ENCODE results near the gene HEATR5A.
"Not testable (repeated sequence)": the region's sequence is repeated elsewhere in the genome, so short reads cannot be mapped to it uniquely, and the experiment has no call there.

Gene HEATR5A

DNA sequence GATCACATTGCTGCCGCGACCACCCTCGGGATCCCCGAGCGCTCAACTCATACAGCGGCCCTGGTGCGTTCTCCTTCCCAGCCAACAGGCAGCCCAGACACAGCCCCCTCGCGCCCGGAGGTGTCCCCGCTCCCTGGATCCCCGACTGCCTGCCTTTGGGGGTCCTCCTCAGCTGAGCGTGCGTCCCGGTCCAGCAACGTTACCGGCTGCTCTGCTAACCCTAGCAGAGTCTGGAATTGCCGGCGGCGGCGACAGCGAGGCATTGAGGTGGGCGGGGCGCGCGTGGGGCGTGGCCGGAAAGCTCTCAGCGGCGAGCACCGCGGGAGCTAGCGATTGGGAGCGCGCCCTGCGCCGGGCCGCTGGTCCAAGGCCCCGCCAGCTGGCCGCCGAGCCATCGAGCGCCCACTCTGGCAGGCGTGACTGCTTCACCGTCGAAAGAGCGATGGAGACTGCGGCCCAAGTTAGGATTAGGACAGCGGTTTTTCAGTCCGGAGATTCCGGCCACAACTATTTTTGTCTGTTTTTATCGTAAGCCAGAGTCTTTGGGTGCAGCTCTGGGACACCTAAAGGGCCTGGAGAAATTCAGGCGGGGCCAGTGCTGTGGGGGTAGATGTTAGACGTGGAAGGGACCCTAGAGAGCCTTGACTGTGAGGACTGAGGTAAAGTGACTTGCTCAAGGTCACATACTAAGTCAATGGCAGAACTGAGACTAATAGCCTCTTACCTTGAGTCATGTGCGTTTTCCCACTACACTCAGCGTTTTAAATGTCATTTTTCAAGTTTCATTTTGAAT is at the start of gene HEATR5A:
Gene HEATR5A, minus strand, starts transcription at position 232 of the 793 bp plus-strand sequence. CDS start 17,575 bp downstream, outside the sequence.
- DNase-seq (ENCODE audit: low spot score), result peak; percentile 97

DNA sequence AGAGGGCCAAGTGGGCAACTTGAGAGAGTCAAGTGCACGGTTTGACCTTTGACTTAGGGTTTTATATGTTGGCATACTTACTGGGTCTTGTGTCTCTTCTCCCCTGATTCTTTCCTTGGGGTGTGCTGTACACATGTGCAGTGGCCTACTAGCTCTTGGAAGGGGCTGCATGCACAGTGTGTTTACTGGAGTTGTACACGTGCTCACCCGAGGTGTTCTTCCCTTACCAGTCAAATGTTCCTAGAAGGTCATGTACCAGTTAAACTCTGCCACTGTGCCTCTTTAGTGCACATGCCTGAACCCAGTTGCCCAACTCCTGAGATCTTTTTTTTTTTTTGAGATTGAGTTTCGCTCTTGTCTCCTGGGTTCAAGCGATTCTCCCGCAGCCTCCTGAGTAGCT is 46.2 kb upstream of the HEATR5A start:
- no peak for DNase-seq (ENCODE audit: low spot score)

DNA sequence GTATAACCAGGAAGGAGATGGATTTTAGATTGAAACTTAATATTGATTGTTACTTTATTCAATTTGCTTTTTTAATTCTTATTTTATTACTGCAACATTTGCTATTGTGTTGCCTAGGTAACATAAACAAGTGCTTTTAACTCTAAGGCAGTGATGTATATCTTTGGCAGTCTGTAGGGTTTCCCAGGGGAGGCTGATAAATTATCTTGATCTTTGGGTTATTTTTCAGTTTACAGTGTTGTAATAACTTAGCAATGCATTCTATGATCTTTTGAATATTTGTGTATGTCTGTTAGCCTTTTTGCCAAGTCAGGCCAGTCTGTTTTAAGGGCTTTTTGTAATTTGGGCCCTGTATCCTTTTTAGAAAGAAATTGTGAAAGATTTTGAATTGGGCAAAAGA is 44.8 kb upstream of the HEATR5A start:
- peak; percentile 45 for DNase-seq (ENCODE audit: low spot score)

DNA sequence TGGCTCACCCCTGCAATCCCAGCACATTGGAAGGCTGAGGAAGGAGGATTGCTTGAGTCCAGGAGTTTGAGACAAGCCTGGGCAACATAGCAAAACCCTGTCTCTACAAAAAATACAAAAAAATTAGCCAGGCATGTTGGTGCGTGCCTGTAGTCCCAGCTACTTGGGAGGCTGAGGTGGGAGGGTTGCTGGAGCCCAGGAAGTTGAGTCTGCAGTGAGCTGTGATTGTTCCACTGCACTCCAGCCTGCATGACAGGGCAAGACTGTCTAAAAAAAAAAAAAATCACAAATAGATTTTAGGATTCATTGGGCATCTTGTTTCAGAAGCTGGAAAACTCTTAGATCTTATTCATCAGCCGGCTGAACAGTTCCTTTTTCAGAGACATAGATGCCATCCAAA is 42.1 kb upstream of the HEATR5A start:
- DNase-seq (ENCODE audit: low spot score), result not testable (repeated sequence)

DNA sequence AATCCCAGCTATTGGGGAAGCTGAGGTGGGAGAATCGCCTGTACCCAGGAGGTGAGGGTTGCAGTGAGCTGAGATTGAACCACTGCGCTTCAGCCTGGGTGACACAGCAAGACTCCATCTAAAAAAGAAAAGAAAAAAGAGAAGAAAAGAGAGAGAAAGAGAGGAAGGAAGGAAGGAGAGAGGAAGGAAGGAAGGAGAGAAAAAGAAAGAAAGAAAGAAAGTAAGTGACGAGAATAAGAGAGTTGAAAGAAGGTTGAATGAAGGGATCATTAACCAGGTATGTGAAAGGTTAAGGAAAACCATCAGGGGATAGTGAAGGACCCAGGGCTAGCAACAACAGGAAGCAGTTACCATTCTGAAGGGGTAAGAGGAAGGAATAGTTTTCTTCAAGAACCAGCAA is 41.2 kb upstream of the HEATR5A start:
- DNase-seq (ENCODE audit: low spot score), result no peak

DNA sequence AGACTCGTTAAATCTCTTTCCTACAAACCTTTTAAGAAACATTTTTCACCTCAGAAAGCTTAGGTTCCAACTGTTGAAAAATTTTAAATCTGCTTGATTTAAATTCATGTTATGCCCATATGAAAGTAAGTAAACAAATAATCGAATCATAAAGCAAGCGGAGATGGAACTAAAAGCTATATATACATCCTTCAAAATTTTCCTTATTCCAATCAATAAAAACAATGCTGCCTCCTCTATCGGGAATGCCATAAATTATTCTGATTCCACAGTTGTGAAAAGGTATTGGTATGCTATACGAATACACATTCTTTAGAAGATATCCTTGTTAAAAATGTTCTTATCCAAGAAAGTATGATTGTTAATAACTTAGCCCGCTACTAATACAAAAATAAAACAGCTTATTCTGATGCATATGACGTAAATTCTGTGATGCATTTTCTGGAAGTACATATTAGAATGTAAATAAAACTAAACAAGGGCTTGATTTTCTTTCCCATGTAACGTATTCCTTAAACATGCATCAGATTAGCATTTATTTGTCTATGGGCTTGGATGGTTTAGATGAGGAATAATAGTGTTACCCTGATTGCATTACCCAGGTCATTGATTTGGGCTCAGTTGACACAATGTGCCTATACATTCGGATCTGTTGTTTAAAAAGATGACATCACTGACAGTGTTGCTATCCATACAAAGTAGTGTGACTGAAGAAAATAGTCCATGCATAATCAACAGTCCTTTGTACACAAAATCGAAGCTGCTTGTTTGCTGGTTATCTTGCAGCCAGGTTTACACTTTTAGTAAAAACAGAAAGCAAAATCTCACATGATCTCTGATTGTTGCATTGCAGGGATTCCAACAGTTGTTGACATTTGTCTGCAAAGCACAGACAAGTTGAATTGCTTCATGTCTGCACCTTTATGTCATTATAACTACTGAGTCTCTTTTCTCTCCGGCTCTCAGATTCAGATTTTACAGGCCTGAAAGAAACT is 37.6 kb upstream of the HEATR5A start:
- no peak for DNase-seq (ENCODE audit: low spot score)

DNA sequence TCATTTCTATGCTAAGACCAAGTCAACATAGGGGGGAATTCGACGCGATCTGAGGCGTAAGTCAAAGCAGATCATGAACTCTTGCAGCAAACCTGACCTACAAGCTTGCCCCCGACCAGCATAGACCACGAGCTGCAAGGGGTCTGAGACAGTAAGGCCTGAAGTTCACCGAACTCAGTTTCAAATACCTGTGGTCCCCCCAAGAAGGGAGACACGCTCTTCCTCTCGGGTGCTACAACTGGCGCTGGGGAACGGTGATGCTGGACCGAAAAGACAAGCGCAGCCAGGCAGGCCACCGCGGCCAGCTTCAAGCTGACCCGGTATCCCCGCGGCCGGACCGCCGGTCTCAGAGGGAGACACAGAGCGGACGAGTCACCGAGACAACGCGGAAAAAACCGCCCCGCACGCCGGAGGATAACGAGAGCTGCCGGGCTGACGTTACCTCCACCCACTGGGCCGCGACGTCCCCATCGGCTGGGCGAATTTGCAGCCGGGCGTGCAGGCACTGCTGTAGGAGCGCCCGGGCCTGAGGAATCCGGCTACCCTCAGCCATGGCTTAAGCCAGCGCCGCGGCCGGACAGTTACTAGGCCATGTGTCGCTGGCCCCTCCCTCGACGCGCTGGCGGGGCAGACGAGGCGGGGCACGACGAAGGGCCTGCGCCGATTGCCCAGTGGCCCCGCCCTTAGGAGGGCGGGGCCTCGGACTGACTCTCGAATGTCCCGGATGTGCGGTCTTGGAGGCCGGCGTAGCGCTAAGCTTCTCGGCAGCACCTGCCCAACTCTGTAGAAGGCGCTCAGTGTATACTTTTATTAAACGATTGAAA is 36.7 kb upstream of the HEATR5A start, which contains the start of gene DTD2:
Gene DTD2, minus strand, starts transcription at position 666 of the 824 bp plus-strand sequence. Its CDS starts 113 bp downstream, at position 553.
- DNase-seq (ENCODE audit: low spot score), result peak; percentile 98

DNA sequence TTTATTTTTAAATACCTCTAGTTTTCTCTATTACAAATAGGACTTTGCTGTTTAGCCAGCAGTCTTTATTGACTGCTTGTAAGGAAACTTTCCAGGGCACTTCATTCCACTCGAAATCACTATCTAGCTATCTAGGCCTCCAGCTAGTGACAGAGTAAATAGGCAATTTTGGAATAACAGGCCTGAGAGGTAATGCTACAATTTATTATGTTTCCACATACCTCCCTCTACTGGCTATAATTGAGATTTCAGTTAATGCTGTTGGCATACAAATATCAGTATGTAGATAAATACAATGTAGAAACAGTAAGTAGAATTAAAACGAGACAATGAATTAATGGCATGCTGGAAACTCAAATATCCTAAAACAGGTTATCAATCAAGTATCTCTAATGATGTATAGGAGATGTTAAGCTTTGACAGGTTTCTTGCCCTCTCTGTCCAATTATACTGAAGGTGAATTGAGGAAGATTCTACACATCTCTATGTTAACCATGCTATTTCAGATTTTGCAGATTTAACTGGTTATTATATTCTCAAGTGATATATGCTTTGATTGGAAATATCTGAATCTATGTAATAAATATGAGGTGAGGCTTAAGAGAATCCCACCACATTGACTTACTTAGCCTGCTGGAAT is 29.7 kb upstream of the HEATR5A start:
- DNase-seq (ENCODE audit: low spot score), result peak; percentile 58

DNA sequence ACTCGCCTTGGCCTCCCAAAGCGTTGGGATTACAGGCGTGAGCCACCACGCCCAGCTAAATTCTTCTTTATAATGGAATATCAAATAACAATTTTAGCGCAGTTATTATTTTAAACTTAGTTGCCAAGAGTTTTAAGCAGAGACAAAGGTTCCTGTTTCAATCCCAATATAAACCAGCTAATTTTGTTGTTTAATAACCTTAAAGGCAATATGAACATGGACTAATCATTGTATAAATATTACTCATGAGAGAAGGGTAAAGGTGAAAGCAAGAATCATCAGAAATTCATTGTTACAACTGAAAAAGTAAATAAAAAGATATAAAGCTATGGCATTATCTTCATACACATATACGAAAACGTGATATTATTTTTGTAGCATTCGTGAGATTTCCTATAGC is 28.8 kb upstream of the HEATR5A start:
- DNase-seq (ENCODE audit: low spot score), result no peak

DNA sequence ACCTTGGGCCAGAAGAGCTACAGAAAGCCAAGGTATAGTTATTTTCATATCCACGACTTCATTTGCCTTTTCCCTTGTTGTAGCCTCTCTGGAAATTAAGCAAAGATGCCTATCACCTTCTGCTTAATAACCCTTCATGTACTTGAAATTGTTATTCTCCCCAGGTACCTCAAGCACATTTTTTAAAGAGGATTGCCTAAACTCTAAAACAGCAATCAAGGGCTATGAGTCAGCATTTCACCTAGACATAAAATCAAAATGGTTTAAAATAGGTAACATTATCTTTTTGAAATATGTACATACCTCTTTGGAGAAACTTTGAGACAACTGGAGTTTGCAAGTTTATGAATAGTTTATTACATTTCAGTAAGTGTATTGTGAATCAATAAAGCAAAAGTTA is 25.4 kb upstream of the HEATR5A start:
- DNase-seq (ENCODE audit: low spot score), result no peak

DNA sequence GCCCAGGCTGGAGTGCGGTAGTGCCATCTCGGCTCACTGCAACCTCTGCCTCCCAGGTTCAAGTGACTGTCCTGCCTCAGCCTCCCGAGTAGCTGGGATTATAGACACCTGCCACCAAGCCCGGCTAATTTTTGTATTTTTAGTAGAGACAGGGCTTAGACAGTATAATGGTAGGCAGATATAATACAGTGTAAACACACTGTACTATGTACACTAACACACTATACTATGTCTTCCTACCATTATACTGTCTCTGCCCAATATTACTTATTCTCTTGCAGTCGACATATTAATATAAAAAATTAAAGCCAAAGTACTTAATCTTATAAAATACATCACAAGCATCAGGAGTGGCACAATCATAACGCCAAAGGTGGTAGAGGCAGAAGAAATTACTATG is 21.9 kb upstream of the HEATR5A start:
- DNase-seq (ENCODE audit: low spot score), result no peak

DNA sequence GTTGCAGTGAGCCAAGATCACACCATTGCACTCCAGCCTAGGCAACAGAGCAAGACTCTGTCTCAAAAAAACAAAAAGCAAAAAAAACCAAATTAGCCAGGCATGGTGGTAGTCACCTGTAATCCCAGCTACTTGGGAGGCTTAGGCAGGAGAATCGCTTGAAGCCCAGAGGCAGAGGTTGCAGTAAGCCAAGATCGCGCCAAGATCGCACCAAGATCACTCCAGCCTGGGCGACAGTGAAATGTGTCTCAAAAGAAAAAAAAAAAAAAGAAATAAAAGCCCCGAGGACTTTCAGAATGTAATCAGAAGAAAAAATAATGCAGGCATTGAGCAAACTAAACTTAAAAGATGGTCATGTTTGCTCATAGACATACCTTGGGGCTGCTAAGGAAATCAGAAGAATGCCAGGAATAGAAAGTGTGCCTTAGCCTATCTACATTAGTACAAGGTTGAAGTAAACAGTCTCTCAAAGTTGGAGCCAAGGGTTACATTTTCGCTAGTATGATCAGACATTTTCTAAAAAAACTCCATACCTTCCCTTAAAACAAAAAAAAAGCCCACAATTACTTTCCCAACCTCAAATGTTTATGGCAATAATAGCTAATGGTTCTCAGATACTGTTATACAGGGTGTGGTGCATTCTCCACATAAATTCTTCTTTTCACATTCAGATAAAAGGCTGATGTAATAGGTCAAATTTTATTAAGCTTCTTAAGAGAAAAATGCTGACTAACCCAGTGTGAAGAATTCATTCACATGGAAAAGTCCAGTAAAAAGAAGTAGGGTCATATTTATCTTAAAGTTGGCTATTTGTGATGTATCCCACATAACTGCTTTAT is 21.1 kb upstream of the HEATR5A start:
- peak; percentile 64 for DNase-seq (ENCODE audit: low spot score)

DNA sequence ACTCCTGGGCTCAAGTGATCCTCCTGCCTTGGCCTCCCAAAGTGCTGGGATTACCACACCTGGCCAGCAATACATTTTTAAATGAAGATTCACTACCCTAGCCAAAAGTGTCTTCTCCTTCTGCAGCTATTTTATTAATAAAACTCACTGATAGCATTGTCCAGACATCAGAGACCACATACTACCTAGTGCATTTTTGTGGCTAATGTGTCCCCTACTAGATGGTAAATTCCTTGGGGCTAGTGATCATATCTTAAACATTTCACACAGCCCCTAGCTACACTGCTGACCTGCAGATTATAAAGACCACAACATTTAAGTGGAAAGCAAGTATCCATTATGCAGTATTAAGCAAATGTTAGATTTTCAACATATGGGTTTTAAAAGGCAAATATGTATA is 19.9 kb upstream of the HEATR5A start:
- no peak for DNase-seq (ENCODE audit: low spot score)

DNA sequence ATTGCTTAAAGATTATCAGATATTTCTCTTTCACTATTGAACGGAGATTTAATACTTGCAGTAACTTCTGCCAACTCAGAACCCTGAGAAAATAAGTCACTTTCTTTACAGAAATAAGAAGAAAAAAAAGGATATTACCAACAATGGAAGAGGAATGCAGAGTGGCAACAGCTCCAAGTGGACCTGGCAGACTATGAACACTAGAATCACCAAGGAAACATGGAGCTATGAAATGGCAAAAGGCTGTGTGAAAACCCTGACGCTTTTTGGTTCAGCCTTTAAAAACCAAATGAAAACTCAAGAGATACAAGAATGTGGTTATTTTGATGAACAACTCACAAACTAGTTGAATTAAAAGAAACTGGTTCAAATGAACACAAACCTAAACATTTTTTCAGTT is 19.2 kb upstream of the HEATR5A start:
- DNase-seq (ENCODE audit: low spot score), result peak; percentile 29

DNA sequence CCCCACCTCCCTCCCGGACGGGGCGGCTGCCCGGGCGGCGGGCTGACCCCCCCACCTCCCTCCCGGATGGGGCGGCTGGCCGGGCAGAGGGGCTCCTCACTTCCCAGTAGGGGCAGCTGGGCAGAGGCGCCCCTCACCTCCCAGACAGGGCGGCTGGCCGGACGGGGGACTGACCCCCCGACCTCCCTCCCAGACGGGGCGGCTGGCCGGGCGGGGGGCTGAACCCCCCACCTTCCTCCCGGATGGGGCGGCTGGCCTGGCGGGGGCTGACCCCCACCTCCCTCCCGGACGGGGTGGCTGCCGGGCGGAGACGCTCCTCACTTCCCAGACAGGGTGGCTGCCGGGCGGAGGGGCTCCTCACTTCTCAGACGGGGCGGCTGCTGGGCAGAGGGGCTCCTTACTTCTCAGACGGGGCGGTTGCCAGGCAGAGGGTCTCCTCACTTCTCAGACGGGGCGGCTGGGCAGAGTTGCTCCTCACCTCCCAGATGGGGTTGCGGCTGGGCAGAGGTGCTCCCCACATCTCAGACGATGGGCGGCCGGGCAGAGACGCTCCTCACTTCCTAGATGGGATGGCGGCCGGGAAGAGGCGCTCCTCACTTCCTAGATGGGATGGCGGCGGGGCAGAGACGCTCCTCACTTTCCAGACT is 16.8 kb upstream of the HEATR5A start:
- not testable (repeated sequence) for DNase-seq (ENCODE audit: low spot score)

DNA sequence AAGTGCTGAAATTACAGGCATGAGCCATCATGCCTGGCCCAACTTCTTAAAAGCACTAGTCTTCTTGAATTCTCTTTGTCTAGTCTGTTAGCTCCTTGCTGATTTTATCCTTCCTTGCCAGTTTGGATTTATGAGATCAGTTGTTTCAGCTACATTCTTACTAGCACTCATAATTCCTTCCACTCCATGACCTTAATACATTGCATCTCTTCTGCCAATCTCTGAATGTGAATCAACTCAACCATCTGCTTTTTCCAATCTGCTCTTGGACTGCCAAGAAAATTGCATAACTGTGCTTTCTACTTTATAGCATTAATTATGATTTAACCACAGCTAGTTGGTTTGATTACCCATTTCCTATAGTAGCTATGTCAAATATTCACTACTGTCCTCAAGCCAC is 14.9 kb upstream of the HEATR5A start:
- peak; percentile 77 for DNase-seq (ENCODE audit: low spot score)

DNA sequence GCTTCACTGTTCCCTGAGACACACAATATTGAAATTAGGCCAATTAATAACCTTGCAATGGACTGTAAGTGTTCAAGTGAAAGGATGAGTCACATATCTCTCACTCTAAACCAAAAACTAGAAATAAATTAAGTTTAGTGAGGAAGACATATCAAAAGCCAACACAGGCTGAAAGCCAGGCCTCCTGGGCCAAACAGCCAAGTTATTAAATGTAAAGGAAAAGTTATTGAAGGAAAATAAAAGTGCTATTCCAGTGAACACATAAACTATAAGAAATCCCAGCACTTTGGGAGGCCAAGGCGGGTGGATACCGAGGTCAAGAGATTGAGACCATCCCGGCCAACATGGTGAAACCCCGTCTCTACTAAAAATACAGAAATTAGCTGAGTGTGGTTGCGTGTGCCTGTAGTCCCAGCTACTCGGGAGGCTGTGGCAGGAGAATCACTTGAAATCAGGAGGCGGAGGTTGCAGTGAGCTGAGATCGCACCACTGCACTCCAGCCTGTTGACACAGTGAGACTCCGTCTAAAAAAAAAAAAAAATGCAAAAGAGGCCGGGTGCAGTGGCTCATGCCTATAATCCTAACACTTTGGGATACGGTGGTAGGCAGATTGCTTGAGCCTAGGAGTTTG is 10.4 kb upstream of the HEATR5A start:
- no peak for DNase-seq (ENCODE audit: low spot score)

DNA sequence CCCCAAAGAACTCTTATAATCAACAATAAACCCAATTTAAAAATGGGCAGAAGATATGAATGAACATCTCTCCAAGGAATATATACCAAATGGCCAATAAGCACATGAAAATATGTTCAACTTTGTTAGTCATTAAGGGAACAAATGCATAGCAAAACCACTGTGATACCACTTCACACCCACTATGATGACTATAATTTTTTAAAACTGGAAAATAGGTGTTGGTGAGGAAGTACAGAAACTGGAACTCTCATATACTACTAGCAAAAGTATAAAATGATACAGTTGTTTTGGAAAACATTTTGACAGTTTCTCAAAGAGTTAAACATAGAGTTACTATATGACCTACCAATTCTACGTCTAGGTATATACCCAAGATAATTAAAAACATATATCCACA is 9.4 kb upstream of the HEATR5A start:
- no peak for DNase-seq (ENCODE audit: low spot score)

DNA sequence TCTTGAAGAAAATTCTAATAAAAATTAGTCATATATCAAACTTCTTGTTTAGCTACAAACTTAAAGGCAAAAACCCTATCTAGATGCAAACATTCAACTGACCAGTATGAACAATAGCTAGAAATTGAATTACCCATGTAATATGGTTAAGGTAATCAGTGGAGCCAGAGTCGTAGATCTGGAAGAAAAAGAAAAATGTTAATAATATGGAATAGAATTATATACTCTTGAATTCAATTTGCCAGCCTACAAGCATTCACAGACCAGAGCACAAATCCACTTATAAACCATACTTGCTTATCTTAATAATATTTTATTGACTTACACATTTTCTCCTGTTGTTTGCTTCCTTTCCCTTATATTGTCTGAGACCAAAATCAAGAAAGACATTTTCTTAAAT is 7.7 kb upstream of the HEATR5A start:
- DNase-seq (ENCODE audit: low spot score), result no peak
